LNCaP clone FGC (cell line): ENCODE data around the gene SCFD2.

Experiments used
- DNase-seq: peaks from one replicate; pipeline ENCODE4 v3.0.0-alpha.2; 2011; ENCODE audit warnings: low read depth
- H3K4me3 ChIP-seq: 2 replicates; pipeline ENCODE4 v1.5.1; 2011; ENCODE audit warnings: mild to moderate bottlenecking, low read depth, low read length, control low read depth
- CTCF ChIP-seq: IDR thresholded peaks from 2 replicates; pipeline ENCODE4 v1.5.1; 2012; ENCODE audit warnings: mild to moderate bottlenecking; ENCODE audit not compliant: control insufficient read depth, insufficient read depth; ENCODE audit errors: extremely low read depth

The SCFD2 gene

DNA sequence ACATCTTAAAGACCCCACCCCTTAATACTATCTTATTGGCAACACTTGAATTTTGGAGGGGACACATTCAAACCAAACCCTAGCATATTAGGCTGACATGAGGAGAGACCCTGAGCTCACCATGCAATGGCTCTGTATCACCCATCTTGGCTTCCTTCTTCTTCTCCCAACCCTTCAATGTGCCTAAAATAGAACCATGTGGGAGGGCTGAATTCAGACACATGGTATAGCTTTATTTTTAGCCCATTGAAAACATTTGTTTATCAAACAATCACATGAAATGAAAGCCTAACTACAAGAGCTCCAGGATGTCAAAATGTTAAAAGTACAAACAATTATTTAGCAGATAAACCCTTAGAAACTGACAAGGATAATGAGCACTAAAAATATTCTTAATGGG, 422.2 kb downstream of the SCFD2 start:
- no peak for TF ChIP-seq CTCF
- H3K4me3 ChIP-seq, result no peak overlapping the region
- no peak for DNase-seq

DNA sequence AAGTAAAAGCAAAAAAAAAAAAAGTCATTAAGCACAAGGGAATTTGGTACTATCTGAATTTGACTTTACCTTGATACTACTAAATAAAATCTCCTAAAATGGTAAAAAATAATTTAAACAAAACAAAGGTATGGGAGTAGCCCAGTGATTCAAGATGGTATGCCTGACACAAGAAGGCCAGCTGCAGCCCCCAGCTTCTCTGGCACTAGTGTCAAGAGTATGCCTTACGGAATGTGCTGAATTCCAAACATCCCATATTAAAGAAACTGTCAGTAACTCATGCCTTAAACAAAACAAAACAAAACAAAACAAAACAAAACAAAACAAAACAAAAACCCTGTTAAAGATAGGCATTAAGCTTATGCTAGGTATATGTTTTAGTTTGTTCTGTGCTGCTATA, 422.9 kb downstream of the SCFD2 start:
- no peak for TF ChIP-seq CTCF
- no peak for DNase-seq
- no peak overlapping the region for H3K4me3 ChIP-seq

DNA sequence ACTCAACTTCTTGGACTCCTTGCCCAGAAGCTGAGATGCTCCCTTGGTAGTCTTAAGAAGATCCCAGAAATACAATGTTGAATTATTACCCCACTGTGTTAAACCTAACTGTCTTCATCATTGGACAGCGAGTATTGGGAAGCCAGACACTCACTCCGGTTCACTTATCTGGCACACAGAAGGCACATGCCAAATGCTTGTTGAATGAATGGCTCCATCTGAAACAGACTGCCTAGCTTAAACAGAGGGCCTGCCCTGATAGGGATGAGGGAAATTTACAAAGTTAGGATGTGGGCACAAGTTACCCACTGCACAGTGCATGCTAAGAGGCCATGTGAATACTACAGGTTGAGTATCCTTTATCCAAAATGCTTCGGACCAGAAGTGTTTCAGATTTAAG, 424.4 kb downstream of the SCFD2 start:
- DNase-seq, result no peak
- TF ChIP-seq CTCF, result no peak
- H3K4me3 ChIP-seq, result no peak overlapping the region

DNA sequence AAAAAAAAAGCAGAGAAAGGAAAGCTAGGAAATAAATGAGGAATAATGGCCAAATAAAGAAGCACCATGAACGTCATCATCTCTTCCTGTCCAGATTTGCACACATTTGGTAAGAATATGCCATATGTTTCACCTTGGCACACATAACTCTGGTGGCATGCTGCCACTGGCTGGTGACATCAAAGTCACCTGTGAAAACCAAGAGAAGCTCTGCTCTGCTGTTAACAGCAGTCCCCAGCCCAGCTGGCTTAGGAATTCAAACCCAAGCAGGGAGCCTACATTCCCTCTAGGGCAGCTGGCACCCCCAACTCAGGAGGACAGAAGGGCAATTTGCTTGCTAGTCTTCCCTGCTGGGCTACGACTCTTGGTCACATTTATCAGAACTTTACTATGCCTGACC, 426.1 kb downstream of the SCFD2 start:
- TF ChIP-seq CTCF, result no peak
- DNase-seq, result no peak
- no peak overlapping the region for H3K4me3 ChIP-seq

GRCh38 chr4:52939325-52939724, 426.5 kb downstream of the SCFD2 start:
- no peak overlapping the region for H3K4me3 ChIP-seq
- DNase-seq, result no peak
- TF ChIP-seq CTCF, result no peak

GRCh38 chr4:52937829-52938228, 428.0 kb downstream of the SCFD2 start:
- H3K4me3 ChIP-seq, result no peak overlapping the region
- no peak for TF ChIP-seq CTCF
- no peak for DNase-seq

GRCh38 chr4:52936729-52937128, 429.1 kb downstream of the SCFD2 start:
- no peak for TF ChIP-seq CTCF
- H3K4me3 ChIP-seq, result no peak overlapping the region
- no peak for DNase-seq
